H9 (cell line): Measurements from ENCODE around the gene CCNT1. TPM values are rescaled to one million over a fixed set of nuclear protein-coding genes. Genes with fewer than 3 reads are reported as not detected.

Source experiments
- DNase-seq: peaks from one replicate; pipeline ENCODE4 v3.0.0-alpha.2; 2017
- H2AFZ ChIP-seq: one replicate; pipeline ENCODE4 v1.6.1; 2013; ENCODE audit warnings: mild to moderate bottlenecking, low read length, control low read depth, moderate library complexity
- H2AK5ac ChIP-seq: 2 replicates; pipeline ENCODE4 v1.6.1; 2013; ENCODE audit warnings: low read length, control low read depth, mixed read lengths; ENCODE audit not compliant: insufficient read length
- H2BK120ac ChIP-seq: one replicate; pipeline ENCODE4 v1.6.1; 2013; ENCODE audit warnings: low read depth, mild to moderate bottlenecking, low read length, control low read depth, inconsistent platforms; ENCODE audit not compliant: poor library complexity, severe bottlenecking
- H2BK12ac ChIP-seq: 2 replicates; pipeline ENCODE4 v1.6.1; 2013; ENCODE audit warnings: low read length, control low read depth, mixed read lengths, low read depth; ENCODE audit not compliant: insufficient read length
- H2BK15ac ChIP-seq: 2 replicates; pipeline ENCODE4 v1.6.1; 2013; ENCODE audit warnings: low read depth, low read length, control low read depth
- H2BK20ac ChIP-seq: one replicate; pipeline ENCODE4 v1.6.1; 2013; ENCODE audit warnings: low read depth, mild to moderate bottlenecking, low read length, control low read depth, inconsistent platforms; ENCODE audit not compliant: poor library complexity, severe bottlenecking
- H2BK5ac ChIP-seq: 2 replicates; pipeline ENCODE4 v1.6.1; 2013; ENCODE audit warnings: low read length, control low read depth, mixed read lengths; ENCODE audit not compliant: insufficient read length
- H3K14ac ChIP-seq: 2 replicates; pipeline ENCODE4 v1.6.1; 2013; ENCODE audit warnings: low read length, control low read depth; ENCODE audit not compliant: insufficient read depth
- H3K18ac ChIP-seq: 2 replicates; pipeline ENCODE4 v1.6.1; 2013; ENCODE audit warnings: low read depth, mild to moderate bottlenecking, mixed read lengths, low read length, control low read depth; ENCODE audit not compliant: insufficient read length
- H3K23ac ChIP-seq: 2 replicates; pipeline ENCODE4 v1.6.1; 2013; ENCODE audit warnings: low read length, control low read depth, mixed read lengths, low read depth; ENCODE audit not compliant: insufficient read length
- H3K23me2 ChIP-seq: 2 replicates; pipeline ENCODE4 v1.6.1; 2013; ENCODE audit warnings: low read depth, mild to moderate bottlenecking, mixed read lengths, low read length, control low read depth; ENCODE audit not compliant: insufficient read length, poor library complexity, severe bottlenecking
- H3K27ac ChIP-seq: 2 replicates; pipeline ENCODE4 v1.5.1; 2013; ENCODE audit warnings: low read length, control low read depth, mixed read lengths, low read depth; ENCODE audit not compliant: insufficient read length
- H3K27me3 ChIP-seq: 2 replicates; pipeline ENCODE4 v1.6.1; 2013; ENCODE audit warnings: low read length, control low read depth, inconsistent platforms; ENCODE audit not compliant: insufficient read depth
- H3K4ac ChIP-seq: 2 replicates; pipeline ENCODE4 v1.6.1; 2013; ENCODE audit warnings: low read depth, mild to moderate bottlenecking, control low read depth, inconsistent platforms, low read length, moderate library complexity
- H3K4me1 ChIP-seq: 2 replicates; pipeline ENCODE4 v1.6.1; 2013; ENCODE audit warnings: low read length, control low read depth, inconsistent platforms; ENCODE audit not compliant: insufficient read depth
- H3K4me2 ChIP-seq: 2 replicates; pipeline ENCODE4 v1.6.1; 2013; ENCODE audit warnings: low read length, control low read depth, mixed read lengths; ENCODE audit not compliant: insufficient read length, insufficient read depth
- H3K56ac ChIP-seq: 2 replicates; pipeline ENCODE4 v1.6.1; 2013; ENCODE audit warnings: low read depth, mild to moderate bottlenecking, mixed read lengths, low read length, control low read depth; ENCODE audit not compliant: insufficient read length
- H3K79me1 ChIP-seq: 2 replicates; pipeline ENCODE4 v1.6.1; 2013; ENCODE audit warnings: low read depth, mild to moderate bottlenecking, moderate library complexity, low read length, control low read depth, inconsistent platforms; ENCODE audit not compliant: insufficient read depth, poor library complexity, severe bottlenecking
- H3K79me2 ChIP-seq: 2 replicates; pipeline ENCODE4 v1.6.1; 2013; ENCODE audit warnings: low read length, control low read depth, inconsistent platforms; ENCODE audit not compliant: insufficient read depth
- H3K9ac ChIP-seq: 2 replicates; pipeline ENCODE4 v1.6.1; 2013; ENCODE audit warnings: low read length, control low read depth, mixed read lengths; ENCODE audit not compliant: insufficient read length; ENCODE audit errors: extremely low read depth
- H3K9me3 ChIP-seq: one replicate; pipeline ENCODE4 v1.6.1; 2013; ENCODE audit warnings: low read depth, low read length, inconsistent platforms; ENCODE audit not compliant: control insufficient read depth
- H3T11ph ChIP-seq: one replicate; pipeline ENCODE4 v1.6.1; 2013; ENCODE audit warnings: mild to moderate bottlenecking, low read length, control low read depth, inconsistent platforms
- H4K20me1 ChIP-seq: one replicate; pipeline ENCODE4 v1.6.1; 2013; ENCODE audit not compliant: control insufficient read depth, insufficient read length, insufficient read depth
- H4K5ac ChIP-seq: 2 replicates; pipeline ENCODE4 v1.6.1; 2013; ENCODE audit warnings: low read depth, mild to moderate bottlenecking, mixed read lengths, low read length, control low read depth; ENCODE audit not compliant: insufficient read length
- H4K8ac ChIP-seq: replicated peaks from 2 replicates; pipeline ENCODE4 v1.6.1; 2013; ENCODE audit warnings: low read length, control low read depth, mixed read lengths, low read depth; ENCODE audit not compliant: insufficient read length
- H4K91ac ChIP-seq: 2 replicates; pipeline ENCODE4 v1.6.1; 2013; ENCODE audit warnings: low read depth, mild to moderate bottlenecking, moderate library complexity, mixed read lengths, low read length, control low read depth; ENCODE audit not compliant: insufficient read length
- H3K27ac Mint-ChIP-seq, 3 experiments: 2 replicates in 2 of 3; 3 replicates in 1 of 3; pipeline ENCODE4 v1.8.0; 2020 to 2021; ENCODE audit warnings: mixed read lengths in 3 of 3, mild to moderate bottlenecking in 1 of 3, moderate library complexity in 1 of 3
- H3K27me3 Mint-ChIP-seq: 2 replicates; pipeline ENCODE4 v1.8.0; 2021; ENCODE audit warnings: low read depth, mild to moderate bottlenecking, moderate library complexity, mixed read lengths
- H3K36me3 Mint-ChIP-seq, 3 experiments: 2 replicates in 2 of 3; 3 replicates in 1 of 3; pipeline ENCODE4 v1.8.0; 2020 to 2021; ENCODE audit warnings: low read depth in 3 of 3, mixed read lengths in 3 of 3; ENCODE audit not compliant: insufficient read depth in 1 of 3
- H3K4me1 Mint-ChIP-seq, 2 experiments: 2 replicates each; pipeline ENCODE4 v1.8.0; 2020; ENCODE audit warnings: mixed read lengths in 2 of 2
- H3K4me3 Mint-ChIP-seq, 2 experiments: 2 replicates in 1 of 2; 3 replicates in 1 of 2; pipeline ENCODE4 v1.8.0; 2020 to 2021; ENCODE audit warnings: mild to moderate bottlenecking in 2 of 2, mixed read lengths in 2 of 2, moderate library complexity in 1 of 2
- H3K9me3 Mint-ChIP-seq, 2 experiments: 2 replicates in 1 of 2; 3 replicates in 1 of 2; pipeline ENCODE4 v1.8.0; 2020; ENCODE audit warnings: mild to moderate bottlenecking in 2 of 2, mixed read lengths in 2 of 2, moderate library complexity in 1 of 2
- WGBS: extraction: QIAGEN DNeasy Blood & Tissue Kit; methylation state at CpG from one replicate; pipeline ENCODE4 v1.1.7; 2013; ENCODE audit warnings: missing lambda C conversion rate, low lambda C conversion rate, mixed read lengths; ENCODE audit not compliant: insufficient read length; ENCODE audit errors: extremely low coverage; 5-methylcytosine and 5-hydroxymethylcytosine counted together
- total RNA-seq: library from RNA; stranded (reverse); gene quantifications from 2 replicates; pipeline ENCODE4 v1.2.1, GENCODE V29; 2021
- TF ChIP-seq, protein P1 (sequence below): fragments of 200-600 bp; sonication (generic); conservative IDR thresholded peaks from 3 replicates; pipeline ENCODE4 v1.8.0; 2021; ENCODE audit warnings: antibody characterized with exemption, mild to moderate bottlenecking

The CCNT1 gene
- total RNA-seq, 1 experiment from 2014 or later = 53.1 TPM

DNA sequence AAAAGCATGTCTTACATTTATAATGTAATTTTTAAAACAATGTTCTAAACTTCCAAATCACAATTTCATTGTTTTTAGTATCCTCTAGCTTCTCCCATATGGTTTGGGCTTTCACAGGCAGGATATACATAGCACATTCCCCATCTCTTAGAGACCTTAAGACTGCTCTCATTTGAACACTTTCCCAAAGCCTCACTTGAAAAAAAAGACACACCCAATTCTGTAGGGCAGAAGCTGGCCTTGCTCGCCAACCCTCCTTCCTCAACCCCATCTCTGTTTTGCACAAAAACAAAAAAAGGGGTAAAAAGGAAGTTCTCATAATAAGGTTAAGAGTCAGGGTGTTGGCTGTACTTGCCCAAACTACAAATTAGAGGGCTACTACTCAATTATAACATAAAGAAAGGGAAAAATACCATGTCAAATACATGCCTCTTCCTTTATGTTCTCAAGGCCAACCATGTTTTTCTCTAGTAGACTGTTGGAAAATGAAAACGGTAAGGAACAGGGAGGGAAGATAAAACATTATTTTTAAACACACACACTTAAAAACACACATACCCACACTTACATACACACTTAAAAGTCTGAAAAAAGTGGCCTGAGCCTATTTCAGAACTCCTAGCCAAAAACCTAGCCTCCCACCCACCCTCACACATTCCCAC lies 24.6 kb downstream of the CCNT1 start:
- no peak overlapping the region for H2AK5ac ChIP-seq
- no peak overlapping the region for H3K27ac Mint-ChIP-seq
- H2BK15ac ChIP-seq = no peak overlapping the region
- H3K36me3 Mint-ChIP-seq = peaks cover 29 to 85% (median 62%) of the 10 kb centered on the region in 3 experiments; a peak in 6 of 7 replicates
- H3K9ac ChIP-seq = no peak overlapping the region
- no peaks in the 10 kb centered on the region for H3K9me3 ChIP-seq
- H3K18ac ChIP-seq = no peak overlapping the region
- H3K79me1 ChIP-seq = peaks cover 4% of the 10 kb centered on the region
- H2AFZ ChIP-seq = no peak overlapping the region
- TF ChIP-seq, protein P1, sequence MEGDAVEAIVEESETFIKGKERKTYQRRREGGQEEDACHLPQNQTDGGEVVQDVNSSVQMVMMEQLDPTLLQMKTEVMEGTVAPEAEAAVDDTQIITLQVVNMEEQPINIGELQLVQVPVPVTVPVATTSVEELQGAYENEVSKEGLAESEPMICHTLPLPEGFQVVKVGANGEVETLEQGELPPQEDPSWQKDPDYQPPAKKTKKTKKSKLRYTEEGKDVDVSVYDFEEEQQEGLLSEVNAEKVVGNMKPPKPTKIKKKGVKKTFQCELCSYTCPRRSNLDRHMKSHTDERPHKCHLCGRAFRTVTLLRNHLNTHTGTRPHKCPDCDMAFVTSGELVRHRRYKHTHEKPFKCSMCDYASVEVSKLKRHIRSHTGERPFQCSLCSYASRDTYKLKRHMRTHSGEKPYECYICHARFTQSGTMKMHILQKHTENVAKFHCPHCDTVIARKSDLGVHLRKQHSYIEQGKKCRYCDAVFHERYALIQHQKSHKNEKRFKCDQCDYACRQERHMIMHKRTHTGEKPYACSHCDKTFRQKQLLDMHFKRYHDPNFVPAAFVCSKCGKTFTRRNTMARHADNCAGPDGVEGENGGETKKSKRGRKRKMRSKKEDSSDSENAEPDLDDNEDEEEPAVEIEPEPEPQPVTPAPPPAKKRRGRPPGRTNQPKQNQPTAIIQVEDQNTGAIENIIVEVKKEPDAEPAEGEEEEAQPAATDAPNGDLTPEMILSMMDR = no peak
- no CpG with 5 or more reads among the region's 2 CpGs for WGBS
- H2BK5ac ChIP-seq = no peak overlapping the region
- H3K56ac ChIP-seq = no peak overlapping the region
- no peaks in the 10 kb centered on the region for H3K23me2 ChIP-seq
- no peak overlapping the region for H3K4me2 ChIP-seq
- no peak overlapping the region for H3K23ac ChIP-seq
- no peak overlapping the region for H3K27ac ChIP-seq
- peaks cover 5% of the 10 kb centered on the region for H3K79me2 ChIP-seq
- no peak for DNase-seq
- H4K91ac ChIP-seq = no peak overlapping the region
- H3K4ac ChIP-seq = no peak overlapping the region
- H3K4me1 ChIP-seq = no peaks in the 10 kb centered on the region
- H3T11ph ChIP-seq = no peak overlapping the region
- no peak overlapping the region for H4K5ac ChIP-seq
- no peak overlapping the region for H2BK12ac ChIP-seq
- H3K4me1 Mint-ChIP-seq = no peaks in the 10 kb centered on the region
- no peak overlapping the region for H2BK120ac ChIP-seq
- H3K27me3 ChIP-seq = no peaks in the 10 kb centered on the region
- no peaks in the 10 kb centered on the region for H4K20me1 ChIP-seq
- no peak overlapping the region for H3K14ac ChIP-seq
- no peak overlapping the region for H4K8ac ChIP-seq
- no peak overlapping the region for H2BK20ac ChIP-seq
- H3K4me3 Mint-ChIP-seq = no peak overlapping the region
- no peaks in the 10 kb centered on the region for H3K27me3 Mint-ChIP-seq
- no peaks in the 10 kb centered on the region for H3K9me3 Mint-ChIP-seq
